HG03139 (cell line): ENCODE results near the gene ZNF580.

Experiments
- ATAC-seq: cut with Tn5 transposase; IDR thresholded peaks from one replicate; pipeline ENCODE4 v1.9.1; 2021; ENCODE audit not compliant: unreplicated experiment

The ZNF580 gene

GRCh38 chr19:55605637-55606470, 34.9 kb upstream of the ZNF580 start, which contains the start of gene ZNF865:
TSS of gene ZNF865 (plus strand) at chr19:55605647. CDS start at chr19:55613619, 7,972 bp downstream.
- no peak for ATAC-seq

- no peak for ATAC-seq
These were observed 34.4 kb upstream of the ZNF580 start for GRCh38 chr19:55606471-55606787.

DNA sequence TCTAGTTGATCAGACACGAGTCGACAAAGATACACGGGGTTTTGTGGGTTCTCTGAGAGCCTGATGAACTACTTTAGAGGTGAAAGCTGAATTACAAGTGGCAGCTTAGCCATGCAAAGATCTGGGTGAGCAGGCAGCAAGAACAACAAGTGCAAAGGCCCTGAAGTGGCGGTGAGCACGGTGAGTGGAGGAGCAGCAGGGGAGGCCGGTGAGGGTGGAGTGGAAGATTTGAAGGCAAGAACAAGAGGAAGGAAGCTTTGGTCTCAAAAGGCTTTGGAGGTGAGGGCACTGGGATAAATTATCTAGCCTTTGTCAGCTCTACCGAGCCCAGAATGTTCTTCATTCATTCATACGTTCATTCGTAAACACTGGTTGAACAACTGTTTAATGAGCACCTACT, 34.0 kb upstream of the ZNF580 start:
- no peak for ATAC-seq

DNA sequence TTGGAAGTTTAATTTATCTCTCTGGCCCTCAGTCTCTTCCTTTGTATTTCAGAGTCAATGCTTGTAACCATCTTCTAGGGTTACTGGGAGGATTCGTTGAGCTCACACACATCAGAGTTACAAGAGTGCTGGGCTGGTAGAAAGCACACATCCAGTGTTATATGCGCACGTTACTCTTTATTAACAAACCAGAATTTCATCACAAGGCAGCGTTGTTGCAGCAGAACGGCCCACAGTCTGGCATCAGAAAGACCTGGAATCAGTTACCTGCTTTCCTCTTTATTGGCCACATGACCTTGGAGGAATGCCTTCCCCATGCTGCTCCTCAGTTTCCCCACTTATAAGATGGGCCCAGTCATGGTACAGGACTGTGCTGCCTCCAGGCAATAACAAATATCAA, 31.5 kb upstream of the ZNF580 start:
- ATAC-seq: no peak

DNA sequence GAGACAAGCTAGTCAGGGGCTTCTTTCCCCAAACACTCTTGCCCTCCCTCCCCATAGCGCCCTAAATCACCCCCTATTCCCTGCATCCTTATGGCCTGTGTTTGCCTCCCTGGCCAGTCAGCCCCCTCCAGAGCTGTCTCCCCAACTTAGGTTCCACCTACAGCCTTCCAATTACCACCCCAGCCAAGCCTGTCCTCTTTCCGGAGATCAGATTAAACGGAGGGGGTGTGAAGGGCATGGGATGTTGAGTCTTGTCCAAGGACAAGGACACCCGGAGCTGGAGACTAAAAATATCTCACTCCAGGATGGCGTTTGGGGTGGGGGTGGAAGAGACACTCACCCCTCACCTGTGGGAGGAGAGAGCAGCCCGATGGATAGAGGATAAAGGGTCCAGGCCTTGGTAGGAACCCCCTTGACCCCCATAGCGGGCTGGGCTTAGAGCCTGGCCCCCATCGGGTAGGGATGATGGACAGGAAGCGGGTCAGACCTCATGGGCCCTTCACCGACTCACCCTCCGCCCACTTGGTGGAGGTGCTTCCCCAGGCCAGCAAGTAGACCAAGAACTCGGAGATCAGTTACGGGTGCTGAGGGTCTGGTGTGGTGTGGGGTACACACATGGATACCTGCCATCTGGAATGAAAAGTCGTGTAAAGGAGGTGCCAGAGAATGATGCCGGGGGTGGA, 29.4 kb upstream of the ZNF580 start:
- ATAC-seq: no peak

DNA sequence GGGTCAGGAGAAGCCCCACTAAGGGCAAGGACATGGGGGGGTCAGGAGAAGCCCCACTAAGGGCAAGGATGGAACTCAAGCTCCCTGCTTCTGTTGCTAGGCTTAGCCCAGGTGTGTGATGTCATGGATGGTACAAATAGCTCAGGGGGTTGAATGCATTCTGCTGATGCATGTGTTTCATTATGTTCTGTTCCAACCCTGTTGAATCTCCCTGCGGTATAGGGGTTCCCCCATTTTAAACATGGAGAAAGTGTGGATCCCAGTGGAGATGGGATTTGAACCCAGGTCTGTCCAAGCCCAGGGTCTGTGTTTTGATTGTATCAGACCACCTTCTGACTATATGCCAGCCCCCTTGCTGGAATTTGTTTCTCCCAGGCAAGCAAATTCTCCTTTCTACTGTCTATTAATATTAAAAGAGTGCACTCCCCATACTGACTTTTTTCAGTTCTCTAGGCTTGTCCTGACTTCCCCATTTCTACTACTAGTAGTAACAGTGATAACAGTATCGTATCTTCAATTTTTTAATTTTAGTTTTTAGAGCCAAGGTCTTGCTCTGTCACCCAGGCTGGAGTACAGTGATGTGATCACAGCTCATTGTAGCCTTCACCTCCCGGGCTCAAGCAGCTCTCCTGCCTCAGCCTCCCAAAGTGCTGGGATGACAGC, 28.7 kb upstream of the ZNF580 start:
- ATAC-seq: no peak

DNA sequence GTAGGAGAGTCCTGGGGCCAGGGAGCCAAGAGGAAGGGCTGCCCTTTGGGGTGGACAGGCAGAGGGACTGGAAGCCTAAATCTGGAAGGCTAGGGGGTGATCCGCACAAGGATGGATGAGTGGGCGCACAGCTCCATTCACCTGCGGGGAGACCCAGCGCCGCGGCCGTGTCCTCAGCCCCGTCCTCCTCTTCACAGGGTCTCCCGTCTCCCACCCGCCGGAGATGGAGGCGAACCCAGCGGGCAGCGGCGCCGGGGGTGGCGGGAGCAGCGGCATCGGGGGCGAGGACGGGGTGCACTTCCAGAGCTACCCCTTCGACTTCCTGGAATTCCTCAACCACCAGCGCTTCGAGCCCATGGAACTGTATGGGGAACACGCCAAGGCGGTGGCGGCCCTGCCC, 27.4 kb upstream of the ZNF580 start:
- no peak for ATAC-seq

DNA sequence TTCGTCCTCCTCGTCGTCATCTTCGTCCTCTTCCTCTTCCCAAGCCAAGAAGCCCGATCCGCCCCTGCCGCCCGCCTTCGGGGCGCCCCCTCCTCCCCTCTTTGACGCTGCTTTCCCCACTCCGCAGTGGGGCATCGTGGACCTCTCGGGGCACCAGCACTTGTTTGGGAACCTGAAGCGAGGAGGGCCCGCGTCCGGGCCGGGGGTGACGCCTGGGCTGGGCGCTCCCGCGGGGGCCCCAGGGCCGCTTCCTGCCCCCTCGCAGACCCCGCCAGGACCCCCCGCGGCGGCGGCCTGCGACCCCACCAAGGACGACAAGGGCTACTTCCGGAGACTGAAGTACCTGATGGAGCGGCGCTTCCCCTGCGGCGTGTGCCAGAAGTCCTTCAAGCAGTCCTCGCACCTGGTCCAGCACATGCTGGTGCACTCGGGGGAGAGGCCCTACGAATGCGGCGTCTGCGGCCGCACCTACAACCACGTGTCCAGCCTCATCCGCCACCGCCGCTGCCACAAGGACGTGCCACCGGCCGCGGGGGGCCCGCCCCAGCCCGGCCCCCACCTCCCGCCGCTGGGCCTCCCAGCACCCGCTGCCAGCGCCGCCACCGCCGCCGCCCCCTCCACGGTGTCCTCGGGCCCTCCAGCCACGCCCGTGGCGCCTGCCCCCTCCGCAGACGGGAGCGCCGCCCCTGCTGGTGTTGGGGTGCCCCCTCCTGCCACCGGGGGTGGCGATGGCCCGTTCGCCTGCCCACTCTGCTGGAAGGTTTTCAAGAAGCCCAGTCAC, 26.7 kb upstream of the ZNF580 start:
- no peak for ATAC-seq

DNA sequence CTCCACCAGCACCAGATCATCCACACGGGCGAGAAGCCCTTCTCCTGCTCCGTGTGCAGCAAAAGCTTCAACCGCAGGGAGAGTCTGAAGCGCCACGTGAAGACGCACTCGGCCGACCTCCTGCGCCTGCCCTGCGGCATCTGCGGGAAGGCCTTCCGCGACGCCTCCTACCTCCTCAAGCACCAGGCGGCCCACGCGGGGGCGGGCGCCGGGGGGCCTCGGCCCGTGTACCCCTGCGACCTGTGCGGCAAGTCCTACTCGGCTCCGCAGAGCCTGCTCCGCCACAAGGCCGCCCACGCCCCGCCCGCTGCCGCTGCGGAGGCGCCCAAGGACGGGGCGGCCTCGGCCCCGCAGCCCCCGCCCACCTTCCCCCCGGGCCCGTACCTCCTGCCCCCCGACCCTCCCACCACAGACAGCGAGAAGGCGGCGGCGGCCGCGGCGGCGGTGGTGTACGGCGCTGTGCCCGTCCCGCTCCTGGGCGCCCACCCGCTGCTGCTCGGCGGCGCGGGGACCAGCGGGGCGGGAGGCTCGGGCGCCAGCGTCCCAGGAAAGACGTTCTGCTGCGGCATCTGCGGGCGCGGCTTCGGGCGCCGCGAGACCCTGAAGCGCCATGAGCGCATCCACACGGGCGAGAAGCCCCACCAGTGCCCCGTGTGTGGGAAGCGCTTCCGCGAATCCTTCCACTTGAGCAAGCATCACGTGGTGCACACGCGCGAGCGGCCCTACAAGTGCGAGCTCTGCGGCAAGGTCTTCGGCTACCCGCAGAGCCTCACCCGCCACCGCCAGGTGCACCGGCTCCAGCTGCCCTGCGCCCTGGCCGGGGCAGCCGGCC, 25.9 kb upstream of the ZNF580 start:
- ATAC-seq: no peak

GRCh38 chr19:55615543-55616394, 25.0 kb upstream of the ZNF580 start:
- ATAC-seq: no peak

DNA sequence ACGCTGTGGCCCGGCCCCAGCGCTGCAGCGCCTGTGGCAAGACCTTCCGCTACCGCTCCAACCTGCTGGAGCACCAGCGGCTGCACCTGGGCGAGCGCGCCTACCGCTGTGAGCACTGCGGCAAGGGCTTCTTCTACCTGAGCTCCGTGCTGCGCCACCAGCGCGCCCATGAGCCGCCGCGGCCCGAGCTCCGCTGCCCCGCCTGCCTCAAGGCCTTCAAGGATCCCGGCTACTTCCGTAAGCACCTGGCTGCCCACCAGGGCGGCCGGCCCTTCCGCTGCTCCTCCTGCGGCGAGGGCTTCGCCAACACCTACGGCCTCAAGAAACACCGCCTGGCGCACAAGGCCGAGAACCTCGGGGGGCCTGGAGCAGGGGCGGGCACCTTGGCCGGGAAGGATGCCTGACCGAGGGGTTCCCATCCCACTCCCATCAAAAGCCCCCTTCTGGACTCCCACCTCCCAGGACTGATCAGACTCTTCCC, 24.4 kb upstream of the ZNF580 start:
- no peak for ATAC-seq

GRCh38 chr19:55617426-55617825, 23.4 kb upstream of the ZNF580 start:
- ATAC-seq: no peak

DNA sequence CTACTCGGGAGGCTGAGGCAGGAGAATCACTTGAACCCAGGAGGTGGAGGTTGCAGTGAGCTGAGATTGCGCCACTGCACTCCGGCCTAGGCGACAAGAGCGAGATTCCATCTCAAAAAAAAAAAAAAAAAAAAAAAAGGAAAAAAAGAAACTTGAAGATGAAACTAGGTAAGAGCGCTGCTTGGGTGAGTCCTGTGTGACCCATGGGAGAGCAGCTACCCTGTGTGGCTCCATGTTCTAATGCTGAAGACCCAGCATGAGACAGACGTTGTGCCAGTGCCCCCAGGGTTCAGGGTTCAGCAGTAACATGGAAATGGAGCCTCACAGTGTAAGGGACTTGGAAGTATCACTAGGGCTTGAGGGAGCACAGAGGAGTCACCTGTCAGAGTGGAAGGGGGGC, 22.4 kb upstream of the ZNF580 start:
- ATAC-seq: no peak

DNA sequence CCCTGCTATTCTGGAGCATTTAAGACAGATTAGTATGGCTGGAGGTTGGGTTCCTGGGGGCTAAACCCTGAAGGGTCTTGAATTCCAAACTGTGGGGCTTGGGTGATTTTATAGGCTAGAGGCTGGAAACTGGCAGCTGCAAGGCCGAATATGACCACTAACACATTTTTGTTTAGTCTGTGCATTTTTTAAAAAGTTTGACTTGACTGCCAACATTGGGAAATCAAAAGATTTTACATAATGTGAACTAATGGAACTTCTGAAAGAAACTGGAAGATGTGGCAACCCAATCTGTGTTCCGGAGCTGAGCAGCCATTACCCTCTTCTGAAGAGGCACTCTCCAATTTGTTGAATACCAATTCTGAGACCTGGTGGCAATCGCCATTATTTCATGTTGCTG, 21.5 kb upstream of the ZNF580 start:
- no peak for ATAC-seq

GRCh38 chr19:55620410-55621204, 20.2 kb upstream of the ZNF580 start:
- no peak for ATAC-seq

DNA sequence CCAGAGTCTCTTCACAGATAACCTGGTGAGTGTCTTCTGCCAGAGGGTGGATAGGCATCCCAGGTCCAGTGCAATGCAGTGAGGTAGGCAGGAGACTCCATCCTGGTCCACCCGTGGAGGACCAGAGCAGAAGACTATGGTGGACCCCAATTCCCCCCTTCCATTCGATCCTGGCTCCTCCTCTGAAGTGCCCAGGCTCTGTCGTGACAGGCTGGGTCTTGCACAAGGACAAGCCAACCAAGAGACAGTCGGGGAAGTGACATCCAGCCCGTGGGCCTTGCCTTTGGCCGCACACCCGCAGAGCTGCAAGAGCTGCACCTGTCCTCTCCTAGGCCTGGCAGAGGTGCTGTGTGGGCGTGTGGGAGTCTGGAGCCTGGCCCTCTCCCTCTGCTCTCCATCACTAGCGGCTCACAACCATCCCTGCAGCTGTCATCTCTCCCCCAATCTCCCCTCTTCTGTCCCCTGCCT, 19.6 kb upstream of the ZNF580 start:
- ATAC-seq: no peak

- no peak for ATAC-seq
These were observed 19.1 kb upstream of the ZNF580 start for GRCh38 chr19:55621673-55622231.
